Measurements from ENCODE around the gene TNFAIP8L3. TPM values are rescaled to one million over a fixed set of nuclear protein-coding genes. Genes with fewer than 3 reads are reported as not detected.

The TNFAIP8L3 gene
- polyA plus RNA-seq, 2 of the 4 experiments (the other 2 are of a cell fraction): 0.26 to 1.8 TPM

DNA sequence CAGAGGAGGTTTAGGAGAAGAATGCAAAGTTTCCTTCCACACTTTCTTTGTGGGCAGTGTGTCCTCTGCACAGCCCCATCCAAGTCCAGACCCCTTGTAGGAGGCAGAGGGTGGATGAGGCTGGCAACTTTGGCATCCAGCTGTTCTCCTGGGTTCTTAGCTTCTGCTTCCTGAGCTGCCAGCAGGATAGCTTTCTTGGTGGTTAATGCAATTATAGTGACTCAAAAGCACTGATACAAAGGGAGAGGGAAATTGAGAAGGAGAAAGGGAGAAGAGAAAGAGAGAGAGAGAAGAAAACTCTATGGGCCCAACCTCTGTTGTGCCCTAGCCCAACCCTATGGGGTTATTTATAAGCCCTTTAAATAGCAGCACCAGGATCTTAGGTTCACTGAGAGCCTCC, 4.5 kb upstream of the TNFAIP8L3 start (continued):
- TF ChIP-seq NPAS2 (CRISPR knock-in tag; IDR thresholded peaks at IDR 0.05; ENCODE audit: borderline replicate concordance) (no peak), EHMT2 (IDR thresholded peaks at IDR 0.05; ENCODE audit: low read depth) (no peak), HDAC2 (IDR thresholded peaks at IDR 0.05) (no peak), RAD21 (conservative IDR thresholded peaks at IDR 0.05 in 1 of 2, IDR thresholded peaks at IDR 0.05 in 1 of 2) (no peak)

DNA sequence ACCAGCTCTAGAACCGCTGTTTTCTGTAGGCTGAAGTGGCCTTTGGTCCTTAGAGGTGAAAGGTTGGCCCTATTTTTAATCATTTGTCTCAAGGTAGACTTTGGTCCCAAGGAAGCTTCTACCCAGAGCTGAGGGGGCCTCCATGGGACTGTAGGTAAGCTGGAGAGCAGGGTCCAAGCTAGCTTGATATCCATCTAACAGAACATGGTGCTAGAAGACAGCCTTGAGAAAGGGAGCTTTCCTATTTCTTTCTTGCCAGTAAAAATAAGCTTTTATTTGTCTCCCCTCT, 3.6 kb upstream of the TNFAIP8L3 start:
- Histone ChIP-seq H3K4me1 (peaks cover 12% of the 10 kb centered on the region; the same call in 2 of the 3 replicates), H3K9me3 (no peaks in the 10 kb centered on the region; the same call in 2 of the 3 replicates), H3K27ac (no peak overlapping the region), H3K4me2 (no peak overlapping the region), H3K4me3 (no peak overlapping the region)
- DNase-seq (ENCODE audit: low read depth in 1 of 2, low spot score in 1 of 2) (no peak), FAIRE-seq (no peak), ATAC-seq (no peak)
- TF ChIP-seq MAZ (IDR thresholded peaks at IDR 0.05; ENCODE audit: borderline replicate concordance, low read depth, low read length) (no peak), CBX2 (IDR thresholded peaks at IDR 0.05; ENCODE audit: borderline replicate concordance, low read depth) (no peak), PHF8 (IDR thresholded peaks at IDR 0.05; ENCODE audit: borderline replicate concordance, low read depth) (no peak), NFE2L2 (conservative IDR thresholded peaks at IDR 0.05; ENCODE audit: low read length) (no peak), RARB (CRISPR knock-in tag; IDR thresholded peaks at IDR 0.05) (no peak), HOXA7 (CRISPR knock-in tag; IDR thresholded peaks at IDR 0.05) (no peak), EHMT2 (IDR thresholded peaks at IDR 0.05; ENCODE audit: low read depth) (no peak), ATOH8 (CRISPR knock-in tag; IDR thresholded peaks at IDR 0.05; ENCODE audit: low read depth) (no peak), ZFP36 (IDR thresholded peaks at IDR 0.05; ENCODE audit: borderline replicate concordance, partially characterized antibody) (no peak)
- TF ChIP-seq, protein P1, sequence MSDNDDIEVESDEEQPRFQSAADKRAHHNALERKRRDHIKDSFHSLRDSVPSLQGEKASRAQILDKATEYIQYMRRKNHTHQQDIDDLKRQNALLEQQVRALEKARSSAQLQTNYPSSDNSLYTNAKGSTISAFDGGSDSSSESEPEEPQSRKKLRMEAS (IDR thresholded peaks at IDR 0.05): no peak
- TF ChIP-seq, protein P2, sequence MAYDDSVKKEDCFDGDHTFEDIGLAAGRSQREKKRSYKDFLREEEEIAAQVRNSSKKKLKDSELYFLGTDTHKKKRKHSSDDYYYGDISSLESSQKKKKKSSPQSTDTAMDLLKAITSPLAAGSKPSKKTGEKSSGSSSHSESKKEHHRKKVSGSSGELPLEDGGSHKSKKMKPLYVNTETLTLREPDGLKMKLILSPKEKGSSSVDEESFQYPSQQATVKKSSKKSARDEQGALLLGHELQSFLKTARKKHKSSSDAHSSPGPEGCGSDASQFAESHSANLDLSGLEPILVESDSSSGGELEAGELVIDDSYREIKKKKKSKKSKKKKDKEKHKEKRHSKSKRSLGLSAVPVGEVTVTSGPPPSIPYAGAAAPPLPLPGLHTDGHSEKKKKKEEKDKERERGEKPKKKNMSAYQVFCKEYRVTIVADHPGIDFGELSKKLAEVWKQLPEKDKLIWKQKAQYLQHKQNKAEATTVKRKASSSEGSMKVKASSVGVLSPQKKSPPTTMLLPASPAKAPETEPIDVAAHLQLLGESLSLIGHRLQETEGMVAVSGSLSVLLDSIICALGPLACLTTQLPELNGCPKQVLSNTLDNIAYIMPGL (CRISPR knock-in tag; IDR thresholded peaks at IDR 0.05; ENCODE audit: borderline replicate concordance): no peak
- CTCF ChIA-PET: interaction anchor here (0.6 to 1.8 kb wide), 6 partner anchors 15 to 95 kb away, joined by 3 to 7 read pairs (median 4); no protein-coding TSS in a partner anchor
- POLR2A ChIA-PET: interaction anchor here (0.5 kb wide), 1 partner anchor 28 kb away, joined by 6 read pairs; no protein-coding TSS in a partner anchor
- 73% methylated on average over 1 of the region's 1 CpG for WGBS (ENCODE audit: missing lambda C conversion rate)

DNA sequence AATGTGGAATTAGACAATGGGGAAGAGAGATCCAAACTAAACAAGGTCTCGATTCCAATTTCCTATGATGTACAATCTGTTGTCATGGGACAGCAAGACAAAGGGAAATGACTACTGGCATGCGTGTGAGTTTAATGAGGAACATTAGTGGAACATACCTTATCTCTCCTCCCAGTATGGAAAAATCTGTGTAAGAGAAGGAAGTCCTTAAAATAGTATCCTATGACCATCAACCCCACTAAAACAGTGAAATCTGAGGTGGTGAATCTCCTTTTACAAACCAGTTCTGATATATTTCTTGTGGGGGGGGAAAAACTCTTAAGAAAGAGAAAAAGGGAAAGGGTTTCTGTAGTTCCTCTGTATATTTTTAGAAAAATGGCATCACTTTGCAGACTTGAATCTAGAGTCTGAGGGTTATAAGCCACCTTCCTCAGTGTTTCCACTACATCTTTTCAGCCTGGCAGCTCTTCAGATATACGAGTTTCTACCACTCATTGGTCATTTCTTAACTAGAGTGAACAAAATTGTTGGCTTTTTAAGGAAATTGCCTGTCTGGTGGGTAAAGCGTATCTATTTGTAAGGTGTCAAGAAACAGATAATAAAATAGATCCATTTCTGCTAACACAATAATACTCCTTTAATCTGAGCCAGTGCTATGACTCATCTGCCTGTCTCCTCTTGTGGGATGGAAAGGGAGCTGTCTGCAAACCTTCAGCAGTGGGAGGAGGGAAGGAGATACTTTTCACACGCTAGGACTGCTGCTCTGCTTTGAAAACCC, 3.0 kb upstream of the TNFAIP8L3 start:
- ATAC-seq (peak in 1 of 2 experiments; percentile 47; a peak in 2 of 6 replicates), DNase-seq (ENCODE audit: low read depth in 1 of 2, low spot score in 1 of 2) (no peak), FAIRE-seq (no peak)
- WGBS (ENCODE audit: missing lambda C conversion rate): 53% methylated on average over 5 of the region's 5 CpGs
- no peak overlapping the region for H3K4me2 ChIP-seq
- POLR2A ChIA-PET: no interaction called here
- no peak overlapping the region for H3K27ac ChIP-seq
- no peaks in the 10 kb centered on the region; the same call in 2 of the 3 replicates for H3K9me3 ChIP-seq
- CTCF ChIA-PET: interaction anchor here (0.7 to 1.8 kb wide), 4 partner anchors 15 to 95 kb away, joined by 3 to 7 read pairs (median 5); no protein-coding TSS in a partner anchor
- H3K4me3 ChIP-seq: no peak overlapping the region
- no peak for TF ChIP-seq HDAC2 (IDR thresholded peaks at IDR 0.05)
- no peak for TF ChIP-seq FOSL2 (IDR thresholded peaks at IDR 0.05)
- TF ChIP-seq FOSL2 (CRISPR knock-in tag; IDR thresholded peaks at IDR 0.05): peak; percentile 50; the same call in 1 of the 2 replicates
- peaks cover 12% of the 10 kb centered on the region; the same call in 2 of the 3 replicates for H3K4me1 ChIP-seq

DNA sequence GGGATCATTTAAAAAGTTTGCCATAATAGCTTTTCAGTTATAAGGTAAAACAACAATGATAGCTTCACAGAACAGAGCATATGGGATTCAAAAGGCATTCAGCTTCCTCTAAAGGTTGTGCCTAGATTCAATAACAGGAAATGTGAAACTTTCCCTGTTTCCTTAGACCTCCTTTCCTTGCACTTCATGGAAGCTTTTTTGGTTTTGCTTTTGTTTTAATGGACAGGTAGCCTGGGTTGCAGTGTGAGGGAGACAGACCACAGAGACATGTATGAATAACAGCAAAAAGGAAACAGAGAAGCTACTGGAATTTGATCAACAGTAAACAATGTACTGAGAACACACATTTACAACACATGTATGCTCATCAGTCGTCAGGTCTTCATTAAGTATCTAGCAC, 2.3 kb upstream of the TNFAIP8L3 start:
- ATAC-seq: no peak
- Histone ChIP-seq H3K4me1 (peaks cover 12% of the 10 kb centered on the region; the same call in 2 of the 3 replicates), H3K4me3 (no peak overlapping the region), H3K27ac (no peak overlapping the region), H3K4me2 (no peak overlapping the region), H3K9me3 (no peaks in the 10 kb centered on the region; the same call in 2 of the 3 replicates)
- ChIA-PET CTCF (interaction anchor here (0.9 to 1.7 kb wide), 5 partner anchors 12 to 284 kb away, joined by 3 to 5 read pairs (median 4); no protein-coding TSS in a partner anchor), POLR2A (interaction anchor here (0.6 kb wide), 1 partner anchor 18 kb away, joined by 4 read pairs; no protein-coding TSS in a partner anchor)
- WGBS (ENCODE audit: missing lambda C conversion rate): 31% methylated on average over 1 of the region's 1 CpG
- no peak for FAIRE-seq
- DNase-seq (ENCODE audit: low read depth in 1 of 2, low spot score in 1 of 2): no peak
- TF ChIP-seq RARB (CRISPR knock-in tag; IDR thresholded peaks at IDR 0.05) (no peak), USF2 (IDR thresholded peaks at IDR 0.05) (no peak), CHD2 (IDR thresholded peaks at IDR 0.05; ENCODE audit: low read length, partially characterized antibody) (no peak), JUN (IDR thresholded peaks at IDR 0.05) (no peak), EP300 (IDR thresholded peaks at IDR 0.05) (no peak), MAZ (IDR thresholded peaks at IDR 0.05; ENCODE audit: borderline replicate concordance, low read depth, low read length) (no peak), MYC (IDR thresholded peaks at IDR 0.05; ENCODE audit: borderline replicate concordance, low read length) (no peak), CTCF (IDR thresholded peaks at IDR 0.05) (no peak), ZSCAN20 (CRISPR knock-in tag; IDR thresholded peaks at IDR 0.05) (no peak), ESRRA (IDR thresholded peaks at IDR 0.05; ENCODE audit: borderline replicate concordance, low read length) (no peak), HOXB13 (CRISPR knock-in tag; IDR thresholded peaks at IDR 0.05; ENCODE audit: low read depth) (no peak)
